H1 (cell line): Measurements from ENCODE around the gene SAFB2. TPM values are rescaled to one million over a fixed set of nuclear protein-coding genes. Genes with fewer than 3 reads are reported as not detected.

Experiments used
- ASH2L ChIP-seq: fragments of 200-600, 300-600 bp; sonication (generic); IDR thresholded peaks from one replicate; pipeline ENCODE4 v1.7.1; 2017; ENCODE audit warnings: low read length
- CREB1 ChIP-seq: IDR thresholded peaks from 2 replicates; pipeline ENCODE4 v1.6.1; 2012; ENCODE audit warnings: inconsistent platforms
- CTCF ChIP-seq, 3 experiments: IDR thresholded peaks; 1 replicate in 2 of 3; 2 replicates in 1 of 3; pipeline versions ENCODE4 v1.5.1 to v1.6.1; 2011; ENCODE audit warnings: low read length in 3 of 3, mild to moderate bottlenecking in 3 of 3, inconsistent platforms in 2 of 3, low read depth in 1 of 3, moderate library complexity in 1 of 3; ENCODE audit not compliant: insufficient read depth in 1 of 3; ENCODE audit errors: control extremely low read depth in 1 of 3
- GABPA ChIP-seq: IDR thresholded peaks from 2 replicates; pipeline ENCODE4 v1.6.1; 2011; ENCODE audit warnings: mild to moderate bottlenecking, low read length, moderate library complexity, borderline replicate concordance; ENCODE audit not compliant: insufficient read depth
- JUN ChIP-seq: IDR thresholded peaks from 2 replicates; pipeline ENCODE4 v1.6.1; 2011; ENCODE audit warnings: low read depth, mild to moderate bottlenecking, improper control_type of control experiment, low read length
- MAFK ChIP-seq: IDR thresholded peaks from 2 replicates; pipeline ENCODE4 v1.6.1; 2012; ENCODE audit warnings: low read depth, mild to moderate bottlenecking, improper control_type of control experiment, low read length
- PHF8 ChIP-seq: fragments of 200-600 bp; sonication (generic); conservative IDR thresholded peaks from 2 replicates; pipeline ENCODE4 v1.7.1; 2012; ENCODE audit warnings: low read depth, mild to moderate bottlenecking, inconsistent platforms, low read length, moderate library complexity
- polyA plus RNA-seq, 7 experiments: library from polyadenylated mRNA; depleted of rRNA in 3 of 7; stranded (reverse) in 5 of 7; unstranded in 2 of 7; fragments of >200 nt in 5 of 7; fragments of 200-250 nt in 2 of 7; gene quantifications; 1 replicate in 5 of 7; 2 replicates in 1 of 7; 4 replicates in 1 of 7; pipeline versions ENCODE4 v1.2.1 to v1.2.3, GENCODE V29; 2011 to 2013; ENCODE audit warnings: missing spikeins in 2 of 7, mixed read lengths in 2 of 7
- total RNA-seq: library from RNA; stranded (reverse); fragmentation: NEBNext Ultra II Directional; extraction: Animal tissue kit (Norgen Biotek cat#: 25700); gene quantifications from 2 replicates; pipeline ENCODE4 v1.2.1, GENCODE V29; 2021
- TF ChIP-seq, protein P1 (sequence below): fragments of 300-600 bp; sonication (generic); IDR thresholded peaks from 2 replicates; pipeline ENCODE4 v1.7.1; 2012; ENCODE audit warnings: low read length, moderate library complexity, mild to moderate bottlenecking, inconsistent platforms; ENCODE audit not compliant: insufficient replicate concordance

SAFB2 gene
- total and polyA plus RNA-seq, 2 of the 8 experiments (the other 6 are each of a cell fraction or from before 2014, with no cell fraction given): 14.8 to 63.8 TPM

DNA sequence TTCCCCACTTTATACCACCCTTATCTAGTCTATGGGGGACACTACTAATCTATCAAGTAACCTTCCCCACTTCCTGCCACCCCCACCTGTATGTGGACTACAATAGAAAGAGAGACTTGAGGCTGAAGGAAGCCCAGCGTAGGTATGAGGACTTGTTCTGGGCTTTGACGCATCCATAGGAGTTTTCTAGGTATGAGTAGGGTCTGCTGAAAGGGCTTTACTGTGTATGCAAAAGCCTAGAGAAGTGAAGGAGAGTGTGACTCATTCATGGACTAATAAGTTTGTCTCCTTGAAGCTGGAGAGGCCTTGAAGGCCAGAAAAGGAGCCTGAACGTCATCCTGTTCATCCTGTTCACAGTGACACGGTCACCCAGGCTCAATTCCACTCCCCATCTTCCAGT lies 76.6 kb downstream of the SAFB2 start (continued):
- TF ChIP-seq, protein P1, sequence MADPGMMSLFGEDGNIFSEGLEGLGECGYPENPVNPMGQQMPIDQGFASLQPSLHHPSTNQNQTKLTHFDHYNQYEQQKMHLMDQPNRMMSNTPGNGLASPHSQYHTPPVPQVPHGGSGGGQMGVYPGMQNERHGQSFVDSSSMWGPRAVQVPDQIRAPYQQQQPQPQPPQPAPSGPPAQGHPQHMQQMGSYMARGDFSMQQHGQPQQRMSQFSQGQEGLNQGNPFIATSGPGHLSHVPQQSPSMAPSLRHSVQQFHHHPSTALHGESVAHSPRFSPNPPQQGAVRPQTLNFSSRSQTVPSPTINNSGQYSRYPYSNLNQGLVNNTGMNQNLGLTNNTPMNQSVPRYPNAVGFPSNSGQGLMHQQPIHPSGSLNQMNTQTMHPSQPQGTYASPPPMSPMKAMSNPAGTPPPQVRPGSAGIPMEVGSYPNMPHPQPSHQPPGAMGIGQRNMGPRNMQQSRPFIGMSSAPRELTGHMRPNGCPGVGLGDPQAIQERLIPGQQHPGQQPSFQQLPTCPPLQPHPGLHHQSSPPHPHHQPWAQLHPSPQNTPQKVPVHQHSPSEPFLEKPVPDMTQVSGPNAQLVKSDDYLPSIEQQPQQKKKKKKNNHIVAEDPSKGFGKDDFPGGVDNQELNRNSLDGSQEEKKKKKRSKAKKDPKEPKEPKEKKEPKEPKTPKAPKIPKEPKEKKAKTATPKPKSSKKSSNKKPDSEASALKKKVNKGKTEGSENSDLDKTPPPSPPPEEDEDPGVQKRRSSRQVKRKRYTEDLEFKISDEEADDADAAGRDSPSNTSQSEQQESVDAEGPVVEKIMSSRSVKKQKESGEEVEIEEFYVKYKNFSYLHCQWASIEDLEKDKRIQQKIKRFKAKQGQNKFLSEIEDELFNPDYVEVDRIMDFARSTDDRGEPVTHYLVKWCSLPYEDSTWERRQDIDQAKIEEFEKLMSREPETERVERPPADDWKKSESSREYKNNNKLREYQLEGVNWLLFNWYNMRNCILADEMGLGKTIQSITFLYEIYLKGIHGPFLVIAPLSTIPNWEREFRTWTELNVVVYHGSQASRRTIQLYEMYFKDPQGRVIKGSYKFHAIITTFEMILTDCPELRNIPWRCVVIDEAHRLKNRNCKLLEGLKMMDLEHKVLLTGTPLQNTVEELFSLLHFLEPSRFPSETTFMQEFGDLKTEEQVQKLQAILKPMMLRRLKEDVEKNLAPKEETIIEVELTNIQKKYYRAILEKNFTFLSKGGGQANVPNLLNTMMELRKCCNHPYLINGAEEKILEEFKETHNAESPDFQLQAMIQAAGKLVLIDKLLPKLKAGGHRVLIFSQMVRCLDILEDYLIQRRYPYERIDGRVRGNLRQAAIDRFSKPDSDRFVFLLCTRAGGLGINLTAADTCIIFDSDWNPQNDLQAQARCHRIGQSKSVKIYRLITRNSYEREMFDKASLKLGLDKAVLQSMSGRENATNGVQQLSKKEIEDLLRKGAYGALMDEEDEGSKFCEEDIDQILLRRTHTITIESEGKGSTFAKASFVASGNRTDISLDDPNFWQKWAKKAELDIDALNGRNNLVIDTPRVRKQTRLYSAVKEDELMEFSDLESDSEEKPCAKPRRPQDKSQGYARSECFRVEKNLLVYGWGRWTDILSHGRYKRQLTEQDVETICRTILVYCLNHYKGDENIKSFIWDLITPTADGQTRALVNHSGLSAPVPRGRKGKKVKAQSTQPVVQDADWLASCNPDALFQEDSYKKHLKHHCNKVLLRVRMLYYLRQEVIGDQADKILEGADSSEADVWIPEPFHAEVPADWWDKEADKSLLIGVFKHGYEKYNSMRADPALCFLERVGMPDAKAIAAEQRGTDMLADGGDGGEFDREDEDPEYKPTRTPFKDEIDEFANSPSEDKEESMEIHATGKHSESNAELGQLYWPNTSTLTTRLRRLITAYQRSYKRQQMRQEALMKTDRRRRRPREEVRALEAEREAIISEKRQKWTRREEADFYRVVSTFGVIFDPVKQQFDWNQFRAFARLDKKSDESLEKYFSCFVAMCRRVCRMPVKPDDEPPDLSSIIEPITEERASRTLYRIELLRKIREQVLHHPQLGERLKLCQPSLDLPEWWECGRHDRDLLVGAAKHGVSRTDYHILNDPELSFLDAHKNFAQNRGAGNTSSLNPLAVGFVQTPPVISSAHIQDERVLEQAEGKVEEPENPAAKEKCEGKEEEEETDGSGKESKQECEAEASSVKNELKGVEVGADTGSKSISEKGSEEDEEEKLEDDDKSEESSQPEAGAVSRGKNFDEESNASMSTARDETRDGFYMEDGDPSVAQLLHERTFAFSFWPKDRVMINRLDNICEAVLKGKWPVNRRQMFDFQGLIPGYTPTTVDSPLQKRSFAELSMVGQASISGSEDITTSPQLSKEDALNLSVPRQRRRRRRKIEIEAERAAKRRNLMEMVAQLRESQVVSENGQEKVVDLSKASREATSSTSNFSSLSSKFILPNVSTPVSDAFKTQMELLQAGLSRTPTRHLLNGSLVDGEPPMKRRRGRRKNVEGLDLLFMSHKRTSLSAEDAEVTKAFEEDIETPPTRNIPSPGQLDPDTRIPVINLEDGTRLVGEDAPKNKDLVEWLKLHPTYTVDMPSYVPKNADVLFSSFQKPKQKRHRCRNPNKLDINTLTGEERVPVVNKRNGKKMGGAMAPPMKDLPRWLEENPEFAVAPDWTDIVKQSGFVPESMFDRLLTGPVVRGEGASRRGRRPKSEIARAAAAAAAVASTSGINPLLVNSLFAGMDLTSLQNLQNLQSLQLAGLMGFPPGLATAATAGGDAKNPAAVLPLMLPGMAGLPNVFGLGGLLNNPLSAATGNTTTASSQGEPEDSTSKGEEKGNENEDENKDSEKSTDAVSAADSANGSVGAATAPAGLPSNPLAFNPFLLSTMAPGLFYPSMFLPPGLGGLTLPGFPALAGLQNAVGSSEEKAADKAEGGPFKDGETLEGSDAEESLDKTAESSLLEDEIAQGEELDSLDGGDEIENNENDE: no peak
- no peak for TF ChIP-seq MAFK
- TF ChIP-seq PHF8: no peak
- TF ChIP-seq CTCF (IDR thresholded peaks at IDR 0.05; ENCODE audit: control extremely low read depth in 1 of 3, insufficient read depth in 1 of 3, low read depth in 1 of 3, low read length in 3 of 3): no peak
- no peak for TF ChIP-seq JUN
- TF ChIP-seq CREB1: no peak
- TF ChIP-seq ASH2L: no peak
- no peak for TF ChIP-seq GABPA
